ENCODE results near the gene SMPD3. TPM values are rescaled to one million over a fixed set of nuclear protein-coding genes. Genes with fewer than 3 reads are reported as not detected.
"Not testable (repeated sequence)": the region's sequence is repeated elsewhere in the genome, so short reads cannot be mapped to it uniquely, and the experiment has no call there.

The SMPD3 gene
- polyA plus RNA-seq (ENCODE audit: insufficient read length), result 1.1 TPM

DNA sequence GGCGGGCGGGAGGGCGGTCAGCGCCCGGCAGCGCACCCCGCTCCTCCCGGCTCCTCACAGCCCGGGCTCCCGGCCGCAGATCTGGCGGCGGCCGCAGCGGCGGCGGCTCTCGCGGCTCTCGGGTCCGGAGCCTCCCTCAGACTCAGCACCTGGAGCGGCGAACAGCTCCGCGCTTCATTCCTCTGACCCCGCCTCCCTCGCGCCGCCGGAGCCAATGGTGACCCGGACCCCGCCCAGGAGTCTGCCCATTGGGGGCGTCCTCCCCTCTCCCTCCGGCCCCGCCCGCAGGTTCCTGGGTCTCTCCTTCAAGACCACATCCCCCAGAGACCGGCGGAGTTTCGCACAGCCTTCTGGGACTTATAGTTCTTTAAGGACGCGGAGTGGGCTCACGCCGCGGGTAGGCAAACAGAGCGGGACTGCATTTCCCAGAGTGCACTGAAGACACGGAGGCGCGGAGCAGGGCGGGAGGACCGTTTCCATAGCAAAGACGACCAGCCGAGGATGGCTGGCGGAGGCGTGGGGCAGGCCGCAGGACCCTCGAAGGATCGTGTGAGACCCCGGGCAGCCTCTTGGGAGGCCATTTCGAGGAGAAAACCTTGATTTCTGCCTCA lies at the start of gene SMPD3:
Gene SMPD3, minus strand, starts transcription at position 149 of the 611 bp plus-strand sequence. CDS start 76,327 bp downstream, outside the sequence.
- peak; percentile 60 for DNase-seq (ENCODE audit: low read depth)

DNA sequence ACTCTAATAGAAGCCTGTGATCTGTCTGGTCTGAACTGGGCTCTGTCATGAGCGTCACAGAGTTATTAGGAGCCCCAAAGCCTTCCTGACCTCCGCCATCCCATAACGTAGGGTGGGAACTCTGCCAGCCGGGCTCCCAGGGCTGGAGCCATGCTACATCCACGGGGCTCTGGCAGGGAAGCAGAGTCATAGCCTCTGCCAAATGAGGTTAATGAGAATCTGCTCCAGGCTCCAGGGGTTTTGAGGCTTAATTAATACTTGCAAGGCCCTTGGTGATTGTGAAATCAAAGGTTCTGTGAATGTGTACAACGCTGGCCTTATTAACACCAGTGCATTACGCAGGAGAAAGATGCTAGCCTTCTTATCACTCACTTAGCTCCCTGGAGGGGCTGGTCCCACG lies 48.4 kb upstream of the SMPD3 start:
- no peak for DNase-seq (ENCODE audit: low read depth)

DNA sequence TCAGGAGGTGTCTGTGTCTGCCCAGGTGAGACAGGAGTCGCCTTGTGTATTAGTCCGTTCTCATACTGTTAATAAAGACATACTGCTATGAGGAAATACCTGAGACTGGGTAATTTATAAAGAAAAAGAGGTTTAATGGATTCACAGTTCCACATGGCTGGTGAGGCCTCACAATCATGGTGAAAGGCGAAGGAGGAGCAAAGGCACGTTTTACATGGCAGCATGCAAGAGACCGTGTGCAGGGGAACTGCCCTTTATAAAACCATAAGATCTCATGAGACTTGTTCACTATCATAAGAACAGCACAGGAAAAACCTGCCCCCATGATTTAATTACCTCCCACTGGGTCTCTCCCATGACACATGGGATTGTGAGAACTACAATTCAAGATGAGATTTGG lies 46.0 kb upstream of the SMPD3 start:
- not testable (repeated sequence) for DNase-seq (ENCODE audit: low read depth)

DNA sequence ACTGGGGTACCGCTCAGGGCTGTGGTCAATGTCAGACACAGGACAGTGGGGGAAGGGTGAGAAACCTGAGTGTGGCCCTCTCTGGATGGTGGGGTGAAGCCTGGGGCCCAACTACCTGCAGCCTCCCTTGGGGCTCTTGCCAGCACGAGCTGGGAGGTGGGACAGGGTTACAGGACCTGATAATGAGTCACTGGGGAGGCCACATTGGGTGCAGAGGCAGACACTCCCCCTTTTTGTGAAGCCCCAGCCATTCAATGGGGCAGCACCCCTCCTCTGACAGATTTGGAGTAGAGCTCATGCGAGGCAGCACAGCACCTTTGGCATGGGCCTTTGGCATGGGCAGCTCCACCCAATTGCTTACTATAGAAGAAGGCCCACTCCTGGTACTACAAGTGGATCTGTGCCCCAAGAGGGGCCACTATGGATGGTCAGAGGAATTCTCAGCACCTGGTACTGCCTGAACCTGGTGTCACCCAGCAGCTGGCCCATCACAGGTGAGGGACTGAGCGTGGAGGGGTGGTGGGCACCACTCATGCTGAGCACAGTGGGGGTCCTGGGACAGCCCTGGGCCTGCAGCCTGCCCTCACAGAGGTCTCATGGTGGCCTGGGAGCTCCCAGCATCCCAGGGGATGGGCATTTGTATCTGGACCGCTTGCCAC lies 45.2 kb upstream of the SMPD3 start:
- no peak for DNase-seq (ENCODE audit: low read depth)

DNA sequence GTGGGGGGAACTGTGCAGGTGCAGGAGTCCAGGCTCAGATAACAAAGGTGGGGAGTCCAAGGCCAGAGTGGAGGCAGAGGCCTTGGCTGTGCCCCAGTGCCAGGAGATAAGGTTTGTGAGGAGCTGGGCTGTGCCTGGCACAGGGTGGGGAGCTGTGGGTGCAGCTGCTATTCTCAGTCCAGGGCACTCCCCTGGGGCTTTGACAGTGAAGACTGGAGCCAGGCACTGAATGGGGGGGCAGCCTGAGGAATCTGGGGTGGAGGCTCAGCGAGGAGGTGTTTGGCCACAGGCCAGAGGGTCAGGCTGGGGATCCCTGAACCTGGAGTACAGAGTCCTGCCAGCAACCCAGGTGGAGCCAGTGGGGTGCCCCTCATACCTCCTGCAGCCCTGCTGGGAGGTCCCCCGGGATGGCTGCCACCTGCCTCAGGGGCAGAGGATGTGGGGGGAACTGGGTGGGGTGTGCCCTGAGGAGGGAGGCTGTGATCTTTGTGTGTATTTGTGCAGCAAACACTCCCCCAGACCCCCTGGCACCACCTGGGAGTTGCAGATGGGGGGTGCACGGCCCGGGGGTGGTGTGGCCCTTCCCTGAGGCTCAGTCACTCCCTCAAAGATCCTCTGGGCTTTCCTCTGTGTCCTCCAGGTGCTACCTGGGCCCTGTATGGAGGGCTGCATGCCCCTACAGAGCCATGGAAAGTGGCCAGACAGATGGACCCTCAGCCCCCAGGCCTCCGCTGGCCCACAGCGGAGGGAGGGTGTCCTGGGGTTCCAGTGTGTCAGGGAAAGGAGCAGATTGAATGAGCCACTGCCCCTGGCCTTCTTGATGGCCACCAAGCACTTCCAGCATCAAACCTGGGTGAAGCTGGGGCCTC lies 44.5 kb upstream of the SMPD3 start:
- no peak for DNase-seq (ENCODE audit: low read depth)

DNA sequence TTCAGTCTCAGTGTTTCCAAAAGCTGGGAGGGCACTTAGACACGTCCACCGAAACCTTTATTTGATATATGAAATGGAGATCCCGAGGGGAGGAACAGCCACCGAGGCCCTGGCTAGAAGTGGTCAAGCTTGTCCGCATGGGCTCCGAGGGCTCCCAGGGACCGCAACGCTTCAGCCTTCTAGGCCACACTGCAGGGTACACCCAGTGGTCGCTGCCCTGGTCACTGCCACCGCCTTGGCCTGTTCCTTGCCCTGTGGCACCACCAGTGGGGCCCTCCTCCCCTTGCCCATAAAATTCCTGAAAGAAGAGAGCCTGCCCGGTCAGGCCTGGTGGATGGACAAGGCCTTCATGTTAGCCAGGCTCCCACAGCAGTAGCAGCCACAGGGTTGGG lies 43.8 kb upstream of the SMPD3 start:
- DNase-seq (ENCODE audit: low read depth), result no peak

DNA sequence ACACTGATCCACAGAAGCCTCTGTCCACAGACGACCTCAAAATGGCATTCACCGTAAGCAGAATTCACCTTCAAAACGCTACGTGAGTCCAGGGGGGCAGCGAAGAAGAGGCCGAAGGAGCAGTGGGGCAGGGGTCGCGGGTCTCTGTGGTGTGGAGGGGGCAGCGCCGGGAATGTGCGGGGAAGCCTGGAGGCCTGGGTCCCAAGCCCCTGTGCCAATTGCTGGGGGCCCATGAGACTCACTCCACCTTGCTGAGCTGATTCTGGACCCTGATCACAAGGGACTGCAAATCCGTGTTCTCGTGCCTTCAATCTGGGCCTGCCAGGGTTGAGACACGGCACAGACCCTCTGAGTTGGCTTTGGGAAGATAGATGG lies 43.3 kb upstream of the SMPD3 start:
- no peak for DNase-seq (ENCODE audit: low read depth)

DNA sequence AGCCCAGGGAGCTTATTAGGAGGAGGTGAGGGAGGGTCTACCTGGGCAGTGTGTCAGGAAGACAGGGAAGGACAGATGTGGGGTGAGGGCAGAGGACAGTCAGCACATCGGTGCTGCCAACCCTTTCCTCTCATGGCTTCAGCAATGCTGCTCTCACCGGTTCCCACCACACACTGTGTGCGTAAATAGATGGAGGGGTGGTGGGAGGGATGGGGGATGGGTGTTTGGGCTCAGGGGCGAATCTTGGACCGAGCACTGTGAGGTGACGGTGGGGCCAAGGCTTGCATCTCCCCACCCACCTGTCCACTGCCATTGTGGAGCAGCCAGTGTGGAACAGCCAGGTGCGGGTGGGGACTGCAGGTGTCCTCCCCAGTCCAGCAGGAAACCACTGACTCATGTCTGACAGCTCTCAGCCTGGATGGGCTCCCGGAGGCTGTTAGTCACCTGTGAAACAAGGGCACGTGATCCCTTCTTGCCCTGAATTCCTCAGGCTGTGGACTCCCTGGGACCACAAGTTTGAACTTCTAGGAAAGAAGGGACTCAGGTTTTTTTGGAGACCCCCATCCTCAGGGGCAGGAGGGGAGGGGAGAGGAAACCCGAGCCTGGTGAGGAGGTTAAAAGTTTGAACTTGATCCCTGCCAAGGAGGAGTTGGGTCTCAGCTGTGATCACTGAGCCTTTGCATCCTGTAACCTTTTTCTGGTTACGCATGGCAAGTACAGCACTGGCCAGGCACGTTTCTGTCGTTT lies 42.7 kb upstream of the SMPD3 start:
- DNase-seq (ENCODE audit: low read depth), result no peak

DNA sequence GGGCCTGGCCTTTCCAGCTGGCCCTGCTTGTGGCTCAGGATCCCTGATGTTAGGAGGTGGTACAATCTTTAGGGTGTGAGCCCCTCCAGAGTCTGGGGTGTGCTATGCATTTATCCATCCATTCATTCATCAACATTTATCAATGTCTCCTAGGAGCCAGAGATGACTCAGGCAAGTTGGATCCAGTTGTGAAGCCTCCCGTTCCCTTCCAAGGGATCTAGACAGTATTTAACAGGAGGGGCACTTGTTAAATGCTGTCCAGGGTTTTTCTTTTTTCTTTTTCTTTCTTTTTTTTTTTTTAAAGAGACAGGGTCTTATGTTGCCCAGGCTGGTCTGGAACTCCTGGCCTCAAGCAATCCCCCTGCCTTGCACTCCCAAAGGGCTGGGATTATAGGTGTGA lies 42.0 kb upstream of the SMPD3 start:
- DNase-seq (ENCODE audit: low read depth), result no peak

DNA sequence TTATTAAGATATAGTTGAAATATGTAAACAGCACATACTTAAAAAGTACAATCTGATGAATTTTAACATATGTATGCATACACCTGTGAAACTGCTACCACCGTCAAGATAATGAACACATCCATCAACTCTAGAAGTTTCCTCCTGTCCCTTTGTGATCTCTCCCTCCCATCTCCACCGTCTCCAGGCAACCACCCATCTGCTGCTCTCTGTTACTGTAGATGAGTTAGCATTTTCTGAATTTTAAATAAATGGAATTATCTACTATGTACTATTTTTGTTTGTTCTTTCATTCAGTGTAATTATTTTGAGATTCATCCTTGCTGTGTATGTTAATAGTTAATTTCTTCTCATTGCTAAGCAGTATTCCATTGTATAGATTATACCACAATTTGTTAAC lies 40.2 kb upstream of the SMPD3 start:
- DNase-seq (ENCODE audit: low read depth), result no peak

DNA sequence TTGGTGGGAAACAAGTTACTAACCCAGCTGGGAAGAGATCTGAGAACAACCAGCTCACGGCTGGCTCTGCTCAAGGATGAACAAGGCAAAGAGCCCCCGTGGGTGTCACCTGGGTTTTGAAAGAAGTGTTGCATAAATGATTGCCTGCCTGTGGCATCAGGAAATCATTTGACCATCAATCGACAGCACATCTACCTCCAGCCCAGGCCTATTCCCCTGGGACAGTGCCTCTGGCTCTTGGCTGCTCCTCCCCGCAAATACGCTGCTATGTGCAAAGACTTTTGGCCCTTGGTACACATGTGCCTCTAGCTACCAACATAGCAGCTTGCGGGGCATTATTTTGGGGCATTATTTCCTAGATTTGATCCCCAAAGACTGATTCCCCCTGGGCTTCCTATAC lies 39.4 kb upstream of the SMPD3 start:
- DNase-seq (ENCODE audit: low read depth), result no peak

DNA sequence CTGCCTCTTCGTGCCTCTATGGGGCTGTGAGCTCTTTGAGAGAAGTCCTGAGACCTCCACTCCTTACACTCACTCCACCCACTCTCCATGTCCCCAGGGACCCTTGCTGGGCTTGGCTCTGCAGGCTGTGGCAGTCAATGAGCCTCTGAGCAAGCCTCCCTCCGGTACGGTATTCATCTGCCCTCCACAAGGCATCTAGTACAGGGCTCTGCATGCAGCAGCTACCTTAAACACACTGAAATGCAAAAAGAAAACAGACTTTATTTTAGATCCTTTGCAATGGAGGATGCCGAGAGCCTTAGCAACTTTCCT lies 38.9 kb upstream of the SMPD3 start:
- no peak for DNase-seq (ENCODE audit: low read depth)

DNA sequence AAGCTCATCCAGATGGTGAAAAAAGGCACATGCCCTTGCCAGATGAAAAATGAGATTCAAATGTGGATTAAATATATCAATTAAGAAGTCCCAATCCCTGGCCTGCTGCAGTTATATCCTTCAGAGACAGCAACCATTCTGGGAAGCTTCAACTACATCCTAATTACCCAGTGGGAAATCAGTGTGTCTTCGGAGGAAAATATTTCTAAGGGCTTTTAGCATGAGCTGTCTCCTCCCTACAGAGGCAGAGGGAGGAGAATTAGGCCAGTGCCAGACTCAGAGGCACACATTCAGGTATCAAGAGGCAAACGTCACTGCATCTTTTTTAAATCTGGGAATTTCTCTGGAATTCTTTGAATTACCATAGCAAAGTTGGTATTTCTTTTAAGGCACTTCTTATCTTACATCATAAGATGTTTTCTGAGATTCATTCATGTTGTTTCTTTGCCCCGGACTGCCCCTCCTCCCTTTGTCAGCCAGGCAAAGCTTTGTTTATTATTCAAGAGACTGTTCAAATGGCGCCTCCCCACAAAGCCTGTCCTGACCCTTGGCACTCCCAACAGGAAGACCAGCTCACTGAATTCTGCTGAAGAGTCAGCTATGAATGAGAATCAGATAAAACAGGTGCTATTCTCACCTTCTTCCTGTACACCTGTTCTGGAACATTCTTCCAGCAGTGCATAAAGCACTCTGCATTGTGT lies 38.3 kb upstream of the SMPD3 start:
- no peak for DNase-seq (ENCODE audit: low read depth)

DNA sequence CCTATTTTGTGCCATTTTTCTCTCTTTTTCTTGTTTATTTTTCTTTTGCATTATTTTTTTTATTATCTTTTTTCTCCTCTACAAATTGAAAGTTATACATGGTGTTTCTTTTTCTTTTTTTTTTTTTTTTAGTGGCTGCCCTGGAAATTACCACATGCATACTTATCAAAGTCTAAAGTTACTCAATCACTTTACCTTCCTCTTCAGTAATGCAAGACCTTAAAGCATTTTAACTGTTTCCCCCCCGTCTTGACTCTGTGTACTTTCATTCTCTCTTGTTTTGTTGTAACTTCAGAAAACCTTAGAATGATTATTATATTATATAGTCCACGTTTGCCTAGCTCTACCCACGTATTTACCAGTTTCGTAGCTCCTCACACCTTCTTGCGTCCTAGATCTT lies 33.3 kb upstream of the SMPD3 start:
- DNase-seq (ENCODE audit: low read depth), result no peak

DNA sequence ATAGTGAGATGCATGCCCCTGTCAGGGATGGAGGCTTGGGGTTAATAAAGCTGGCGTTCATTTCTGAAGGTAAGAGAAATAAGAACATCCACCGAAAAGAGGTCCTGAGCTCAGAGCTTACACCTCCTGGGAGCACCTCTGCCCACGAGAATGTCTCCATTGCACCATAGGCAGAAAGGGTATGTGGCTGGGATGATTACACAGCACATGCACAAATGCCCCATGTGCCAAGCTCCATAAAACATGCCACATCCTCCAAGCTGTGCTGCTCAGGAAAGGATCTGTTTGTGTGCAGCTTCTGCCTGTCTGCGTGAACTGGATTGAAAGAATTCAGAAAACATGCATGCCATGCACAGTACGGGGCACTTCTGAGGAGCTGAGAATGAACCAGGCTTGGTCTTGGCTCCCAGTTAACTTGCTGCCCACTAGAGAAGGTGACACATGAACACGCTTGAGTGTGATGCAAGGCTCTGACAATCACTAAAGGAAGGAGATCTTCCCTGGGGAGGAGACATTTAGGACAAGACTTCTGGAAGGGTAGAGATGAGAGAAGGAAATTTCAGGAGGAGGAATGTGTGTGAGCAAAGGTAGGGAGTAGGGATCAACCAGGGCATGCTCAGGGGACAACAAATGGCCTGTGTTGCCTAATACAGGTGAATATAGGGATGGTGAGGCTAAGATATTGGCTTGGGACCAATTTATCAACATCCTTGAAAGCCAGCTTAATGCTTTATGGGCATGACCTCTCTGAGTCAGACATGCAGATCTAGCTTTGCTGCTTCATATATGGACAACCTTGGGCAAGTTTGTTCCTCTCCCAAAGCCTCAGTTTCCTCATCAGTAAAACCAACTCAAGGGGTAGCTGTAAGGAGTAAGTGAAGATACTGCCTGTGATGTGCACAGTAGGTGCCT lies 32.0 kb upstream of the SMPD3 start:
- no peak for DNase-seq (ENCODE audit: low read depth)

DNA sequence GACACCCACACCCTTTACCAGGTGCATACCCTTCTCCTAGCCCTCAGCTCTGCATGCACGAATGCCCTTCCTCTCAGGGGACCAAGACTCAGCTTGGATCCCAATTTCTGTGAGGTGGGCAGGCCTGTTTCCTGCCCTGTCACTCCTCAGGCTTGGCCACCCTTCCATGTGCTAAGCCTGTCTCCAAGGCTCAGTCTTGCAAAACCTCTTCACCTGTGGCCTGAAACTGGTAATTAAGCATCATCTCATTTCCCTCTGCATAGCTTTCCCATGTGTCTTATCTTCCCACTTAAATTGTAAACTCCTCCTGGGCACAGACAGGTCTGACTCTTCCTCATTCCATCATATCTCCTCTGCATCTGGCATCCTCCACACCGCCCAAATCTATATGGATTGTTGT lies 31.0 kb upstream of the SMPD3 start:
- no peak for DNase-seq (ENCODE audit: low read depth)

DNA sequence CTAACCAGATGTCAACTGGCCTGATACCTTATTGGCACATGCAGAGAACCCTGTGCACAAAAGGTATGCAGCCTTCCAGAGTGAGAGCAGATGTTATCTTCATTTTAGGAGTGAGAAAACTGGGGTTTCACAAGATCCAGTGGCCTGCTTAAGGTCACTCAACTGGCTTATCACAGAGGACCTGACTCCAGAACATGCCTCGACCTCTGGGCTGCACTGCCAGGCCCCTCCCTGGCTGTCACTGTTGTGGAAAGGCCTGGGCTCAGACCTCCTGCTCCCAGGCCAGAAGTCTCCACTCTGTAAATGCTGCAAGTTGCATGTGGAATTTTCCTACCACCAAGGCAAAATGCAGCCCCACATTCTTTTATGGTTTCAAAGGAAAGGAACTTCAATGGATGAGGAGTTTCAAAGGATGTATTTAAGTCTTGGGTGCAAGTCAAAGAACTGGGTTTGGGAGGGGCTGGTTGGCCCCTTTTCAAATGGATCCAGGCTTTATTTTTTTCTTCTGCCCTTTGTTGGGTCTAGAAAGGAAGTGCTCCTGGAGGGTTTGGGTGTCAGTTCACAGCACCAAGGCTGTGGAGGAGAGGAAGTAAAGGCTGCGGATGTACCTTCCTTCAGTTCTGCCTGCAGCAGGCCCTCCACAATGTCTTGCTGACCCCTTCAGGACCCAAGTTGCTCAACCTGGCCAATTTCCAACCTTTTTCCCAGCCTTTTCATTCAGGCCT lies 30.4 kb upstream of the SMPD3 start:
- no peak for DNase-seq (ENCODE audit: low read depth)

DNA sequence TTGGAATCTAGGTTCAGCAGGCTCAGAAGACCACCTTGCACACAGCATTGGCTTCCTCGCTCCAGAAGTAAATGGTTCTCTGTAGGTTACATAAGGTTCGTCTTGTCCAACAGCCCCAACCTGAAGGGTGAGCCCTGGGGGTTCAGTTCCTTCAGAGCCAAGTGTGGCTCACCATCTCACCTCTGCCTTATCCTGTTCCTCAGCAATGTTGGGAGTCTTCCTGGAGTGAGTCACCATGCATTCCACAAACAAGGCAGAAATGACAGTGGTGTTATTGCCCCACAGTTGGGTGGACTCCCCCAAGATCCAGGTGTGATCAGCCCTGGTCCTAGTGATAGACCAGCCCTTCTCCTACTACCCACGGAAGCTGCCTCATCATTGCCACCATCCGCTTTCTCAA lies 26.8 kb upstream of the SMPD3 start:
- no peak for DNase-seq (ENCODE audit: low read depth)

DNA sequence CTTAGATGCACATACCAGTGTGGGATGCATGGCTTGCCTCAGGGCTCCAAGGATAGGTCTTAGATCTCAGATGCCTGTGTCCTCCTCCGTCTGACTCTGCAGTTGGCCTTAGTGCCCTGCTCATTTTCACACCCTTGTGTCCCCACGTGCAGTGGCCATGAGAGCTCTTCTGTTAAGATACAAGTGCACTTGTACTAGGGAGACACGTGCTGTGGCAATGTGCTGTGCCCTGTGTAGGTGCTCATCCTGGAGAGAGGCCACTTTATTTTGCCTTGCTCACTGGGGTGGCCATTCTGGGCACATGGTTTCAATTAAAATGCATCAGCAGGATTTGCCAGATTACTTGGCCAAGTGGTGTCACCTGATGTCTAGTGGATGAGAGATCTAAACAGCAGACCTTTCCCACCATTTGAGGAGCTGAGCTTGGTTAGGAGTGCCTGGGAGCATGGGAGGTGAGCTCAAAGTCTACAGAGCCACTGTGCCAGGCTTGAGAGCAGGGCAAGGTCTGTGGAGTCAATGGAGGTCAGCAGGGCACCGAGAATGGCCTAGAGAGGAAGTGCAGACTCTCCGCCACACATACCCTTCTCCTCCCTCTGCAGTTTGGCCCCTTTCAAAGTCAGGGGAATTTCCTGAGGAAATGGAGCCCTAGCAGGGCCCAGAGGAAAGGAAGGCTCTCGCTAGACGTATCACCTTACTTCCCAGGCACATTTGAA lies 25.2 kb upstream of the SMPD3 start:
- DNase-seq (ENCODE audit: low read depth), result no peak
